ENCODE measurements around the gene CACNA1A.
"Not testable (repeated sequence)": the region's sequence is repeated elsewhere in the genome, so short reads cannot be mapped to it uniquely, and the experiment has no call there.

Gene CACNA1A

DNA sequence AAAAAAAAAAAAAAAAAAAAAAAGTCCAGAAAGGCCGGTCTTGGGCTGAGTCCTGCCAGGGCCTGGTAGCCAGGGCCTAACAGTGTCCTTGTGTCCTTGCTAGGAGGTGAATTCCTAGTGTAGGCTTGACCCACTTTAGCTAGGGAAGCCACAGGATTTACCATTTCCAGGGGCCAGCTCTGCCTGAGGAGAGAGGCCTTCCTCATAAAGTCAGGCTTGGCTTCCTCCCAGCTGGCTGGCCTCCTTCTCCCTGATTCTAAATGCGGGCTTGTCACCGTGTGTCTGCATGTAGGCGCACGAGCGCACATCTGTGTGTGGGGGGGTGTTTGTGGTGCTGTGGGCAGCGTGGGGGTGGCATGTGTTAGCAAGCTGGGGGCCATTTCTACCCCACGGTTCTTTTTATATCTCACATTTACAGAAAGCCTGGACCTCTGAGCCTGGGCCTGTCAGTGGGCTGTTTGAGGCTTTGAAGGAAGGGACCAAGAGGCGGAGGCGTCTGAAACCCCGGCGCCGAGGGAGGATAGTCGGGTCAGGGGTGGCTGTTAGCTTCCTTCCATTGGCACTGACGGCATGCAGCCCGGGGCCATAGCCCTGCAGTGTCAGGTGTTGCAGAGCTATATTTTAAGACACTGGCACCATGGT lies 324.4 kb downstream of the CACNA1A start:
- Histone ChIP-seq H3K36me3 (ENCODE audit: low read length) (no peaks in the 10 kb centered on the region), H3K9me3 (ENCODE audit: insufficient read depth, low read length) (no peaks in the 10 kb centered on the region), H3K27ac (ENCODE audit: low read depth, low read length) (no peak overlapping the region), H3K79me2 (ENCODE audit: insufficient read depth, low read length) (no peaks in the 10 kb centered on the region), H3K4me3 (ENCODE audit: insufficient read depth, low read length, poor library complexity, severe bottlenecking) (no peak overlapping the region), H3K9ac (ENCODE audit: low read length) (no peak overlapping the region), H4K20me1 (ENCODE audit: low read depth, low read length) (no peaks in the 10 kb centered on the region), H3K9me2 (replicated peaks; ENCODE audit: insufficient read depth, low read length) (no peaks in the 10 kb centered on the region), H3K4me2 (ENCODE audit: low read depth, low read length, poor library complexity, severe bottlenecking) (peak overlapping the region; percentile 3), H2AFZ (ENCODE audit: low read depth, low read length, severe bottlenecking) (no peak overlapping the region), H3F3A (ENCODE audit: insufficient read depth) (no peaks in the 10 kb centered on the region), H3K27me3 (ENCODE audit: low read length) (no peaks in the 10 kb centered on the region)
- TF ChIP-seq, protein P1, sequence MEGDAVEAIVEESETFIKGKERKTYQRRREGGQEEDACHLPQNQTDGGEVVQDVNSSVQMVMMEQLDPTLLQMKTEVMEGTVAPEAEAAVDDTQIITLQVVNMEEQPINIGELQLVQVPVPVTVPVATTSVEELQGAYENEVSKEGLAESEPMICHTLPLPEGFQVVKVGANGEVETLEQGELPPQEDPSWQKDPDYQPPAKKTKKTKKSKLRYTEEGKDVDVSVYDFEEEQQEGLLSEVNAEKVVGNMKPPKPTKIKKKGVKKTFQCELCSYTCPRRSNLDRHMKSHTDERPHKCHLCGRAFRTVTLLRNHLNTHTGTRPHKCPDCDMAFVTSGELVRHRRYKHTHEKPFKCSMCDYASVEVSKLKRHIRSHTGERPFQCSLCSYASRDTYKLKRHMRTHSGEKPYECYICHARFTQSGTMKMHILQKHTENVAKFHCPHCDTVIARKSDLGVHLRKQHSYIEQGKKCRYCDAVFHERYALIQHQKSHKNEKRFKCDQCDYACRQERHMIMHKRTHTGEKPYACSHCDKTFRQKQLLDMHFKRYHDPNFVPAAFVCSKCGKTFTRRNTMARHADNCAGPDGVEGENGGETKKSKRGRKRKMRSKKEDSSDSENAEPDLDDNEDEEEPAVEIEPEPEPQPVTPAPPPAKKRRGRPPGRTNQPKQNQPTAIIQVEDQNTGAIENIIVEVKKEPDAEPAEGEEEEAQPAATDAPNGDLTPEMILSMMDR (IDR thresholded peaks at IDR 0.05; ENCODE audit: insufficient read depth, low read length, poor library complexity, severe bottlenecking), result no peak
- no peak for TF ChIP-seq EZH2phosphoT487 (conservative IDR thresholded peaks at IDR 0.05; ENCODE audit: low read length)

GRCh38 chr19:13178291-13178690 lies 328.0 kb downstream of the CACNA1A start:
- H2AFZ ChIP-seq (ENCODE audit: low read depth, low read length, severe bottlenecking); H3K27me3 ChIP-seq (ENCODE audit: low read length); H3K9ac ChIP-seq (ENCODE audit: low read length); H3K9me2 ChIP-seq (replicated peaks; ENCODE audit: insufficient read depth, low read length); H3K4me3 ChIP-seq (ENCODE audit: insufficient read depth, low read length, poor library complexity, severe bottlenecking); H3K79me2 ChIP-seq (ENCODE audit: insufficient read depth, low read length); H3K27ac ChIP-seq (ENCODE audit: low read depth, low read length); H3F3A ChIP-seq (ENCODE audit: insufficient read depth); H3K4me2 ChIP-seq (ENCODE audit: low read depth, low read length, poor library complexity, severe bottlenecking); H3K9me3 ChIP-seq (ENCODE audit: insufficient read depth, low read length); H3K36me3 ChIP-seq (ENCODE audit: low read length); H4K20me1 ChIP-seq (ENCODE audit: low read depth, low read length): not testable (repeated sequence)

- H3K4me3 ChIP-seq (ENCODE audit: insufficient read depth, low read length, poor library complexity, severe bottlenecking); H3K9me2 ChIP-seq (replicated peaks; ENCODE audit: insufficient read depth, low read length); H3K9ac ChIP-seq (ENCODE audit: low read length); H3K36me3 ChIP-seq (ENCODE audit: low read length); H2AFZ ChIP-seq (ENCODE audit: low read depth, low read length, severe bottlenecking); H4K20me1 ChIP-seq (ENCODE audit: low read depth, low read length); H3K27me3 ChIP-seq (ENCODE audit: low read length); H3K9me3 ChIP-seq (ENCODE audit: insufficient read depth, low read length); H3F3A ChIP-seq (ENCODE audit: insufficient read depth); H3K27ac ChIP-seq (ENCODE audit: low read depth, low read length); H3K79me2 ChIP-seq (ENCODE audit: insufficient read depth, low read length); H3K4me2 ChIP-seq (ENCODE audit: low read depth, low read length, poor library complexity, severe bottlenecking): not testable (repeated sequence)
These were observed 328.7 kb downstream of the CACNA1A start for GRCh38 chr19:13177584-13177983.

GRCh38 chr19:13176345-13176744 lies 329.9 kb downstream of the CACNA1A start:
- no peak overlapping the region for H2AFZ ChIP-seq (ENCODE audit: low read depth, low read length, severe bottlenecking)
- no peak overlapping the region for H3K4me2 ChIP-seq (ENCODE audit: low read depth, low read length, poor library complexity, severe bottlenecking)
- H3K9ac ChIP-seq (ENCODE audit: low read length), result no peak overlapping the region
- no peaks in the 10 kb centered on the region for H3K79me2 ChIP-seq (ENCODE audit: insufficient read depth, low read length)
- no peaks in the 10 kb centered on the region for H3K9me2 ChIP-seq (replicated peaks; ENCODE audit: insufficient read depth, low read length)
- H3K27me3 ChIP-seq (ENCODE audit: low read length), result no peaks in the 10 kb centered on the region
- no peaks in the 10 kb centered on the region for H4K20me1 ChIP-seq (ENCODE audit: low read depth, low read length)
- H3K4me3 ChIP-seq (ENCODE audit: insufficient read depth, low read length, poor library complexity, severe bottlenecking), result no peak overlapping the region
- H3K9me3 ChIP-seq (ENCODE audit: insufficient read depth, low read length), result no peaks in the 10 kb centered on the region
- H3F3A ChIP-seq (ENCODE audit: insufficient read depth), result no peaks in the 10 kb centered on the region
- H3K36me3 ChIP-seq (ENCODE audit: low read length), result no peaks in the 10 kb centered on the region
- TF ChIP-seq, protein P1 (IDR thresholded peaks at IDR 0.05; ENCODE audit: insufficient read depth, low read length, poor library complexity, severe bottlenecking), result no peak
- TF ChIP-seq EZH2phosphoT487 (conservative IDR thresholded peaks at IDR 0.05; ENCODE audit: low read length), result no peak
- no peak overlapping the region for H3K27ac ChIP-seq (ENCODE audit: low read depth, low read length)

All from SU-DHL-6 (cell line).